ENCODE data around the gene MFAP4. TPM values are rescaled to one million over a fixed set of nuclear protein-coding genes. Genes with fewer than 3 reads are reported as not detected.

MFAP4 gene
- total and polyA plus RNA-seq, 9 of the 15 experiments (the other 6 are each of a cell fraction or from before 2014, with no cell fraction given), result 0.07 to 0.24 TPM; not detected in 7

- peak overlapping the region; percentile 76 for H3K4me3 ChIP-seq
- DNase-seq (ENCODE audit: extremely low read depth in 1 of 4, low spot score in 3 of 4), result peak in 1 of 4 experiments; percentile 23
- intact Hi-C loops (cut with micrococcal nuclease), result no loop called here
- H4K20me1 ChIP-seq (replicated peaks; ENCODE audit: control insufficient read depth, insufficient read depth, low read length), result no peaks in the 10 kb centered on the region
- no peaks in the 10 kb centered on the region for H3K36me3 ChIP-seq (ENCODE audit: control insufficient read depth, insufficient read depth, low read length)
- peaks cover 6 to 24% of the 10 kb centered on the region in 2 experiments; a peak in 4 of 5 replicates for H3K4me1 ChIP-seq (replicated peaks in 1 of 2; ENCODE audit: control insufficient read depth in 2 of 2, insufficient read depth in 2 of 2, low read length in 2 of 2)
- peak overlapping the region; percentile 80 to 91 for H3K9ac ChIP-seq (ENCODE audit: insufficient read depth in 1 of 2, low read depth in 2 of 2, low read length in 2 of 2)
- H3K4me2 ChIP-seq (ENCODE audit: insufficient read depth, low read length), result peak overlapping the region; percentile 91
- ChIA-PET CTCF (ENCODE audit: low intra/inter-chr PET ratio) (interaction anchor here (2.5 kb wide), 1 partner anchor 85 kb away, joined by 14 read pairs; no protein-coding TSS in a partner anchor), POLR2A (interaction anchor here (2.1 kb wide), 1 partner anchor 15 kb away, joined by 11 read pairs; the partner anchor contains the start of gene MAPK7)
- H3K79me2 ChIP-seq (ENCODE audit: control insufficient read depth, insufficient read depth, low read length), result peaks cover 9% of the 10 kb centered on the region; the same call in 2 of the 3 replicates
- no peaks in the 10 kb centered on the region for H3K9me1 ChIP-seq (ENCODE audit: control insufficient read depth, insufficient read depth, low read length)
- under 1% methylated on average over 13 of the region's 16 CpGs for WGBS (ENCODE audit: insufficient coverage, low coverage, missing lambda C conversion rate)
- no peaks in the 10 kb centered on the region for H3K27me3 ChIP-seq (ENCODE audit: control insufficient read depth in 2 of 2, insufficient read depth in 2 of 2, low read length in 2 of 2)
- peak overlapping the region; percentile 75 for H3K27ac ChIP-seq (ENCODE audit: extremely low read depth, low read depth, low read length)
- H2AFZ ChIP-seq (ENCODE audit: low read depth, low read length), result peak overlapping the region; percentile 98
- BruUV-seq (replicated peaks), result TSS peak; percentile 67
- FAIRE-seq, result no peak
- no peak for ATAC-seq
- in situ Hi-C loops (cut with MboI), result loop anchor here (5.0 to 10.0 kb wide), 2 partner anchors 85 to 403 kb away; no protein-coding TSS in a partner anchor
- no peaks in the 10 kb centered on the region for H3K9me3 ChIP-seq (replicated peaks; ENCODE audit: control insufficient read depth, insufficient read depth, low read depth, low read length)
- 0 out of 2 replicates have a peak, but pooled peaks have one; percentile 46 for TF ChIP-seq PHF8 (IDR thresholded peaks at IDR 0.05; ENCODE audit: borderline replicate concordance, low read length)
- no peak for TF ChIP-seq RCOR1 (IDR thresholded peaks at IDR 0.05; ENCODE audit: borderline replicate concordance in 1 of 2, low read depth in 2 of 2, low read length in 2 of 2)
- TF ChIP-seq REST (IDR thresholded peaks at IDR 0.05; ENCODE audit: borderline replicate concordance), result peak; percentile 56
- 0 out of 2 replicates have a peak, but pooled peaks have one; percentile 68 for TF ChIP-seq REST (CRISPR knock-in tag; IDR thresholded peaks at IDR 0.05; ENCODE audit: low read depth)
- TF ChIP-seq MYNN (IDR thresholded peaks at IDR 0.05), result no peak
- TF ChIP-seq MYNN (CRISPR knock-in tag; IDR thresholded peaks at IDR 0.05), result no peak
- no peak for TF ChIP-seq ELF4 (CRISPR knock-in tag; IDR thresholded peaks at IDR 0.05)
- no peak for TF ChIP-seq EHMT2 (IDR thresholded peaks at IDR 0.05)
- no peak for TF ChIP-seq ZNF23 (CRISPR knock-in tag; IDR thresholded peaks at IDR 0.05)
- no peak for TF ChIP-seq EP400 (IDR thresholded peaks at IDR 0.05)
Observed at GRCh38 chr17:19361944-19362276, 25.1 kb downstream of the MFAP4 start.
